ENCODE measurements around the gene MUC5B.

MUC5B gene

DNA sequence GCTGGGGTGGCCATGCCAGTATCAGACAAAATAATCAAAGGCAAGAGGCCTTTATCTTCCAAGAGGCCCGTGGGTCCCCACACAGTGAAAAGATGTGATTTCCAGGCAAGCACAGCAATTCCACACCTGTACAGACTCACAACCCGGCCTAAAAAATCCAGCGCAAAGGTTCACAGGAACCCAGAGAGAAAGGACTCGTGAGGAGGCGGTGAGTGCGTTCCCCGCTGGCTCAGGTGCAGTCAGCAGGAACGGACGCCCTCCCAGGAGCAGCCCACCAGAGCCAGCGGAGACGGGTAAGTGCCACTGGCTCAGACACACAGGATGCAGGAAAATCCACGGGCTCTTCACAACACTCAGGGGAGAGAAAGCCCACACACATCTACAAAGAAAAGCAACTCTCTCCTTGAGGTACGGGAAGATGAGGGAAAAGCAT lies 82.2 kb downstream of the MUC5B start:
- no peak for DNase-seq

DNA sequence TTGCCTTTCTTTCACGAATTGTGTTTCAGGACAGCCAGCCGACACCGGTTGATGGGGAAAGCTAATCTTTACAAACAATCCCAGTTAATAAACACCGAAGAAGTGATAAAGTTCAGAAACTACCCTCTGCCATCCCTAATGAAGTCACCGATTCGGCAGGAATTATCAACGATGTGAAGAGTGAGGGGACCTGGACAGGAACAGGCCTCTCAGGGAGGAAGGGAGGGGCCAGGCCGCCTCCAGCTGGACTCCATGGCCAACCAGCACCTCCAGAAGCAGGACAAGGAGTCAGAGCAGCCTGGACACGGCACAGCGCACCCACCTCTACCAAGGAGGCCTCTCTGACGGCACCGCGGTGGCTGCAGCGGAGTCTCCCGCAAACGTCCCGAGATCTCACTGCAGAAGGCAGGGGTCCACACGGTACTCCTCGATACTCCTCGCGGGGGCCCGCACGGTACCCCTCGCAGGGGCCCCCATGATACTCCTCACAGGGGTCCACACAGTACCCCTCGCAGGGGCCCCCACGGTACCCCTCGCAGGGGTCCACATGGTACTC lies 82.7 kb downstream of the MUC5B start:
- no peak for DNase-seq

- no peak for DNase-seq
These were observed 83.6 kb downstream of the MUC5B start for GRCh38 chr11:1306186-1307162.

DNA sequence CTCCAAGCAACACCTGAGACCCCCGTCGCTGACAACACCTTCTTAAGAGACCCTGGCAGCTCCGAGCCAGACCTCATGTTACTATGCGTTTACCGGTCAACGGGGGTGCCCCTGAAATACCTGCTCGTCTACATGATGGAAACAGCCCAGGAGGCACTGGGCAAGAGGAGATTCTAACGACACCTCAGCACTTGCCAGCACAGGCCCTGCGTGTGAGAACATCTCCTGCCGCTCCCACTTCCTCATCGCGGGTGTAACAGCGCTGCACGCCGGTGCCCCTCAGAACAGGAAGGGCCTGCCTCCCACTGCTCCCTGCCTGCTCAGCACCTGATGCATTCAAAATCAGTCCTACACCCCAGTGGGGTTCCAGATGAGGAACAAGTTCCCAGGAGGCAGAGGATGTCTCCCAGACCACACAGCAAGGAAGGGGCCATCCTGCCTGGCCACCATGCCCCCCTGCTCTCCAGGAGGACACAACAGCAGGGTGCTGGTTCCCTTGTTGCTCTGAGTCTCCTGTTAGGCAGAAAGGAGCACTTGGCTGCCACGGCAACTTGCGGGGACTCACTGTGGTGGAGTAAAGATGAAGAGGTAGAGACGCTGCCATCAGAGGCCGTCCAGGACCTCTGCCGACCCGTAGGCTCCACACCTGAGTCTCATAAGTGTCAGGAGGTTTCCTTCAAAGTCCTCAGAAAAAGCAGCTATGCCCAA lies 84.5 kb downstream of the MUC5B start:
- DNase-seq = peak; percentile 17

- no peak for DNase-seq
These were observed 85.3 kb downstream of the MUC5B start for GRCh38 chr11:1307998-1308742.

DNA sequence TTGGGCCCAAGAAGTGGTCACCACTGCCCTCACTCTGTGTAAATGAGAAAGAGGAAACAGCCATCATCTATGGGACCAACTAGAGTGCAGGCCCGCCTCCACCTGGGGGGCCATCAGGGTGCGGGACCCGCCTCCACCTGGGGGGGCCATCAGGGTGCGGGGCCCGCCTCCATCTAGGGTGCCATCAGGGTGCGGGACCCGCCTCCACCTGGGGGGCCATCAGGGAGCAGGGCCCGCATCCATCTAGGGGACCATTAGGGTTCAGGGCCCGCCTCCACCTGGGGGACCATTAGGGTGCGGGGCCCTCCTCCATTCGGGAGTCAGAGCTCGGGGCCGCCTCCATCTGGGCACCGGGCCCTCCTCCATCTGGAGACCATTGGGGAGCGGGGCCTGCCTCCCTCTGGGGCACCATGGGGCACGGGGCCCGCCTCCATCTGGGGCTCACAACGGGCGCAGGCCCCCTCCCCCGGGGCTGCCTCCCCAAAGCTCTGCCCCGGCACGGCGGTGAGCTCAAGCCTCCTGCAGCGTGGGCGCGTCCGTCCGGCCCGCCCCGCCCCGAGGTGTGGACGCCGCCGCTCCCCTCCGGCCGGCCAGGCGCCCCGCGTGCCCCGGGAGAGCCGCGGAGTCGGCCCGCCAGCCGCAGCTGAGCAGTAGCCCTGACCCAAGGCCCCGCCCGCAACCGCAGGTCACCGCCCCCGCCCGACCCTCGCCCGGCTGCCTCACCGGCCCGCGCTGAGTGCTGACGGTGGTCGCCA lies 86.1 kb downstream of the MUC5B start:
- peak; percentile 23 for DNase-seq

GRCh38 chr11:1309498-1310317 lies 86.8 kb downstream of the MUC5B start, which contains the start of gene TOLLIP:
TSS of gene TOLLIP (minus strand) at chr11:1309632. CDS start at chr11:1309498, 134 bp downstream.
- peak; percentile 98 for DNase-seq

DNA sequence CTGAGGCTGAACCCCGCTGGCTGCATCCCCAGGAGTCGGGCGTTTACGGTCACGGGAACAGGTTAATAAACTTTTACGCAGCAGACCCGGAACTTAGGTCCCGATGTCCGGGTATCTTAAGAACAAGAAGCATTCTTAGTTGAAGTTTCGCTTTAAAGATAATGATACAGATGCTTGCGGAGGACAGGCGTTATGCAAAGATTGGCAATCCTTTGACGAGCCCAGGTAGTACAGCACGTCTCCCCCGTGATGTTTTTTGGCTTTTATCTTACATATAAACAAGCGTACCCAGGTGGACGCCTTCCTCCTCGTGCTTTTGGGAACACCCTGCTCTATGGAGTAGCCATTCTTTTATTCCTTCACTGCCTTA lies 87.4 kb downstream of the MUC5B start:
- peak; percentile 27 for DNase-seq

DNA sequence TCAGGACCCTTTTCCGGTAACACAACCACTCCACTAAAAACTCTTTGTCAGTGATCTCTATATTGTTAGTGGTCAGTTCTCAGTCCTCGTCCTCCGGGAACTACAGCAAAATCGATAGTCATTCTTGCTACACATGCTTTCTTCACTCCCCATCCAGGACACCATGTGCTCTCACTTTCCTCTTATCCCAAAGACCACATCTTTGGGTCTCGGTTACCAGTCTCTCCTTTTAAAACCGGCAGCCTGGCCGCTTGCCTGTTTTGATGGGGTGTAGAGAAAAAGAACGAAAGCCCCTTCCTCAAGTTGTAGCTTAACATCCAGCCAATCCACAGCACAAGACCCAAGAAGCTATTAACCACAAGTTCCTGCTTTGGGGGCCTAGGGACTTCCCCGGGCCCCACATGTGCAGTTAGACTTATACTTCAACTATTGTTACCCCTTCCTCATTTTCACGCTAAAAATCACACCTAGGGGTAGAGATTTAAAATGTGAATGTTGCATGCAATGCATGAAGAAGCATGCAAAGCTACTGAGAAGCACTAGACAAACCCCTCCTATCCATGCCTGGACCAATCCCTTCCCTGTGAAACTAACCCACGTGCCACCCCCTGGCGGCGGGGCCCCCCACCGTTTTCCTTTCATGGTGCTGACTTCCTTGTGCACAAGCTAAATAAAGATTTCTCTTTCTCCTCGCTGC lies 88.1 kb downstream of the MUC5B start:
- peak; percentile 75 for DNase-seq
